GM12878 (cell line): ENCODE measurements around the gene MYB. TPM values are rescaled to one million over a fixed set of nuclear protein-coding genes. Genes with fewer than 3 reads are reported as not detected.
A peak's percentile ranks its signal among the peaks of the same experiment; 100 is the strongest.

Experiments
- CBFB ChIP-seq: IDR thresholded peaks from 2 replicates; pipeline ENCODE4 v1.6.1; 2016; ENCODE audit warnings: antibody characterized with exemption, low read depth
- CREB1 ChIP-seq: IDR thresholded peaks from 2 replicates; pipeline ENCODE4 v1.6.1; 2012; ENCODE audit warnings: low read depth, mild to moderate bottlenecking, inconsistent platforms
- CUX1 ChIP-seq: IDR thresholded peaks from 2 replicates; pipeline ENCODE4 v1.6.1; 2012; ENCODE audit warnings: improper control_type of control experiment, low read depth, low read length; ENCODE audit not compliant: insufficient replicate concordance
- EP300 ChIP-seq, 2 experiments: fragments of 150-350 bp in 1 of 2; IDR thresholded peaks; 2 replicates each; pipeline ENCODE4 v1.6.1; 2011 to 2012; ENCODE audit warnings: low read depth in 2 of 2, low read length in 2 of 2, borderline replicate concordance in 1 of 2, improper control_type of control experiment in 1 of 2, inconsistent platforms in 1 of 2; ENCODE audit not compliant: control insufficient read depth in 1 of 2
- IKZF1 ChIP-seq: fragments of 450-650 bp; conservative IDR thresholded peaks from 2 replicates; pipeline ENCODE4 v1.6.1; 2017; ENCODE audit warnings: antibody characterized with exemption, mild to moderate bottlenecking
- JUNB ChIP-seq: IDR thresholded peaks from 2 replicates; pipeline ENCODE4 v1.6.1; 2016; ENCODE audit warnings: antibody characterized with exemption, mild to moderate bottlenecking
- JUND ChIP-seq: IDR thresholded peaks from 2 replicates; pipeline ENCODE4 v1.6.1; 2012; ENCODE audit warnings: low read depth, mild to moderate bottlenecking, low read length, improper control_type of control experiment, moderate library complexity
- MLLT1 ChIP-seq: fragments of 450-650 bp; IDR thresholded peaks from 2 replicates; pipeline ENCODE4 v1.6.1; 2016; ENCODE audit warnings: mild to moderate bottlenecking
- RAD21 ChIP-seq: IDR thresholded peaks from 2 replicates; pipeline ENCODE4 v1.6.1; 2011; ENCODE audit warnings: mild to moderate bottlenecking, low read depth, low read length, moderate library complexity; ENCODE audit not compliant: insufficient read depth
- RCOR1 ChIP-seq: conservative IDR thresholded peaks from 2 replicates; pipeline ENCODE4 v1.6.1; 2012; ENCODE audit warnings: low read depth, low read length, improper control_type of control experiment
- RFX5 ChIP-seq: IDR thresholded peaks from 2 replicates; pipeline ENCODE4 v1.6.1; 2011; ENCODE audit warnings: low read depth, low read length, improper control_type of control experiment
- STAT3 ChIP-seq: IDR thresholded peaks from 2 replicates; pipeline ENCODE4 v1.6.1; 2011; ENCODE audit warnings: low read depth, low read length, improper control_type of control experiment
- ZBTB11 ChIP-seq: fragments of 450-650 bp; formaldehyde crosslinking; IDR thresholded peaks from 2 replicates; pipeline ENCODE4 v1.5.0; 2022; ENCODE audit warnings: mild to moderate bottlenecking, missing genetic modification characterization
- ZNF217 ChIP-seq: fragments of 450-650 bp; IDR thresholded peaks from 2 replicates; pipeline ENCODE4 v1.6.1; 2017; ENCODE audit warnings: antibody characterized with exemption, mild to moderate bottlenecking
- ZNF687 ChIP-seq: fragments of 450-650 bp; IDR thresholded peaks from 2 replicates; pipeline ENCODE4 v1.6.1; 2017; ENCODE audit warnings: mild to moderate bottlenecking, moderate library complexity
- polyA plus RNA-seq, 11 experiments: library from polyadenylated mRNA; depleted of rRNA in 4 of 11; unstranded in 6 of 11; stranded (reverse) in 5 of 11; fragments of >200 nt; fragmentation: Nextera tagmentation in 4 of 11; fragmentation: Illumina TruSeq in 1 of 11; extraction: Ambion mirVana in 4 of 11; extraction: Trizol in 1 of 11; gene quantifications; 1 replicate in 1 of 11; 2 replicates in 10 of 11; pipeline versions ENCODE4 v1.2.1 to v1.2.3, GENCODE V29; 2011 to 2016; ENCODE audit warnings: inconsistent platforms in 2 of 11, missing spikeins in 2 of 11, low read depth in 1 of 11
- total RNA-seq, 4 experiments: library from RNA; depleted of rRNA in 3 of 4; stranded (reverse); fragments of >200 nt in 3 of 4; fragmentation: Illumina TruSeq in 1 of 4; extraction: Trizol in 1 of 4; gene quantifications; 2 replicates each; pipeline versions ENCODE4 v1.2.1 to v1.2.3, GENCODE V29; 2013 to 2021

Gene MYB
- total and polyA plus RNA-seq, 10 of the 15 experiments (the other 5 are each of a cell fraction or from before 2014, with no cell fraction given): 7.0 to 29.8 (median 21.5) TPM

GRCh38 chr6:135183002-135183531 lies 2.0 kb downstream of the MYB start (continued):
- TF ChIP-seq ZNF687 (no peak), RCOR1 (no peak), CUX1 (no peak), RFX5 (no peak), ZNF217 (no peak), IKZF1 (no peak; the same call in none of the 2 replicates), EP300 (IDR thresholded peaks at IDR 0.05; ENCODE audit: borderline replicate concordance in 1 of 2, control insufficient read depth in 1 of 2, low read depth in 2 of 2, low read length in 2 of 2) (peak in 1 of 2 experiments; percentile 63; a peak in 2 of 4 replicates), CREB1 (no peak; the same call in 1 of the 2 replicates), MLLT1 (0 out of 2 replicates have a peak, but pooled peaks have one; percentile 25), JUNB (peak; percentile 84), STAT3 (0 out of 2 replicates have a peak, but pooled peaks have one; percentile 20), CBFB (peak; percentile 77; the same call in 1 of the 2 replicates), ZBTB11 (no peak), JUND (no peak), RAD21 (peak; percentile 7; the same call in 1 of the 2 replicates)
